ENCODE measurements around the gene TMPRSS6.

The TMPRSS6 gene

DNA sequence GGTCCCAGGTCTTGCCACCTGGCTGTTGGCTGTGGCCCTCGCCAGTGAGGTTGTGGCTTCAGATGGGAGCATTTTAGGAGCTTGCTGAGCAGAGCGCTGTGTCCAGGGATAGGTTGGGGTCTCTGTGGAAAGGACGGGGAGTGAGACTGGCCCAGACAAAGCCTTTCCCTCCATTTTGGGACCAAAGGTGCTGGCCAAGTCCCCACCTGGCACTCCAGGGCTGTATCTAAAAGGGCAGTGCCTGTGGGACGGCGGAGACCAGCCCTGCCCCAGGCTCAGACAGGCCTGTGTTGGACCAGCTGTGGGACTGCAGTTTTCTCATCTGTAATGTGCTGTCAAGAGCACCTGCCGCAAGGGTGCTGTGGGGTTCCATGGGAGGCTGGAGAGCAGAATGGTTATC lies 62.9 kb downstream of the TMPRSS6 start:
- DNase-seq: no peak

DNA sequence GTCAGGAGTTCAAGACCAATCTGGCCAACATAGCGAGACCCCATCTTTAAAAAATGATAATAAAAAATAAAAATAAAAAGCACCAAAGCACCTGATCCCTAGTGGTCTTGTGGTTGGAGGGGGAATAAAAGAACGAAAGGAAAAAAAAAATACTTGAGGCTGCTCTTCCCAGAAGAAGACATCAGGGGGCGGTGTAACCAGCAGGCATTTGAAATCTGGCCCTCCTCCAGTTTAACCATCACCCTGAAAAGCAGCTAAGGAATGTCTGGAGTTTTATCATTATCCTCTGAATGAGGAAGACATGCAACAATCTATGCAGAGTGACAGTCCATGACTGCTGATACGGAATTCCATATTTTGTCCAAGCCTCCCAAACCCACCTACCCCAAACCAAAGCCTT lies 63.6 kb downstream of the TMPRSS6 start:
- DNase-seq: peak; percentile 11 to 19

GRCh38 chr22:37044634-37045625 lies 64.6 kb downstream of the TMPRSS6 start:
- no peak for DNase-seq

DNA sequence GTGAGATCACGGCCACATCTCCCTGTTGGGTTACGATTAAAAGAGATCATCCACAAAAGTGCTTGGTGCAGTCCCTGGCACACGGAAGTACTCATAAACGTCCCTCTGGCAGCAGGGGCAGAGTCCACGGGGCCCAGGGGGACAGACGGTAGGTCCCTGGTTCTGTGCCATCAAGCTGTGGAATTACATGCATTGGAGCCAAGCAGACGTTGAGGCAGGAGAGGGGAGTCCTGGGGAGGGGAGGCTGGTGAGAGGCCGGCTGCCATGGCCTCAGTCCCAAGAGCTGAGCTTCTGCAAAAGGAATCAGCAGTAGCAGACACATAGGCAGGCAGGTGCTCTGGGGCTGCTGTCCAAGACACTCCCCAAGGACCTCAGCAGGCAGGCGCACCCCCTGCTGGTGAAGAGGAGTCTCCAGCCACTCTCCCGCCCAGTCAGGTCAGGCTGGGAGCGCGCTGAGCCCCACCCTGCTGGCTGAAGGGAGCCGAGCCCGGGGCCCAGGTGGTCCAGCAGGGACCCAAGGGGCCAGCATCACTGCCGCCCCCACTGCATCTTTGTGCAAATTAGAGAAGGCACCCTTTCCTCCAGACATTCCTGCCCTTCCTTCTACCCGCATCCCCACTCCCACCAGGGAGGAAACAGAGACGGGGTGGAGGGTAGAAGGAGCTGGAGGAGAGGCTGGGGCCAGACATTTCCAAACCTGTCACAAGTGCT lies 65.5 kb downstream of the TMPRSS6 start:
- DNase-seq: peak; percentile 68 to 77

DNA sequence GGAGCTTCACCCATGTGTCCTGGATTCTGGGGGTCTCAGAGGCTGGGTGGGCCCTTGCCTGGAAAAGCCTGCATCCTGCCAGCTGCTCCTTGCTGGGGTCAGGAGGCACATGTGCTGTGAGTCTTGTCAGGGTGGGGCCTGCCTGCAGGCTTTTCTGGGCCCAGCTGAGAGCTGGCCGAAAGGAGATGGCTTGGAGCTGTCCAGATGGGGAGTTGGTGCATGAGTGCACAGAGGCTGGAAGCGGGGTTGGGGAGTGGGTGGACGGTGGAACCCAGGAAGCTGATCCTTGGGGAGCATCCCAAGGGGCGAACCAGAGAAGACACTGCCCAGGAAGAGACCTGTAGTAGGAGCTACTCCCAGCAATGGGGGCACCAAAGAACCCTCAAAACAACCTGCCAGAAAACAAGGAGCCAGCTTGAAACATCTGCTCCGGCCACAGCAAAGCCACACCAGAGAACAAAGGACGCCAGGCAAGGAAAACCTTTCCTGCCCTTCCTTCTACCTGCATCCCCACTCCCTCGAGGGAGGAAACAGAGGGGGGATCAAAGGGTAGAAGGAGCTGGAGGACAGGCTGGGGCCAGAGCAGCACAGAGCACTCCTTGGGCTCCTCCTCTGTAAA lies 66.2 kb downstream of the TMPRSS6 start:
- no peak for DNase-seq

DNA sequence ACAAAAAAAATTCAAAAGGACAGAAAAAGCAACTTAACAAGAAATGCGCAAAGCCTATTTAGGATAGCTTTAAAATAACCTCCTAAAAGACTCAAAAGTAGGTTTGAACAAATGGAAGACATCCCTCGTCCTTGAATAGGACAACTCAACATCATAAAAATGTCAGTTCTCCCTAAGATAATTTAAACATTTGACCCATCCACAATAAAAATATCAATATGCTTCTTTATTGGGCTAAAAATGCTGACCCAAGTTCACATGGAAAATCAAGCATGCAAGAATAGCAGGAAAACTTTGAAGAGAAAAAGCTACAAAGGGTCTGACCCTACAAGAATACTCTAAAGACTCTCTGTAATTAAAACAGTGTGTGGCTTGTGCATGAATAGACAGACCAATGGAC lies 70.0 kb downstream of the TMPRSS6 start:
- DNase-seq: no peak

DNA sequence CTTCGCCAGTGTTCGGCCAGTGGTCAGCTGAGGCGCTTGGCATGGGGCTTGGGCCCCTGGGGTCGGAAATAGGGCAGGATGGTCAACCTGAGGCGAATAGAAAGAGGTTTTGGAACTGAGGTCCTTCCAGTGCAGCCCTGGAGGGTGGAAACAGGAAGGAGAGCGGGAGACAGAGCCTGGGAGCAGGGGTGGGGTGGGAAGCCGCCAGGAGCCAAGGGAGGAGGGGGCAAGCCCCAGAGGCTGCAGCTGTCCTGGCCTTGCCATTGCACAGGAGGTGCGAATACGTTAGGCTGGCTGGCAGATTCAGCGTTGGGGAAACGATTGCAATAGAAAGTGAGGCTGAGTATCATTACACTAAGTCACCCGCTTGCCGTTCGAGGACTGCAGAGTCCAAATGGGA lies 71.8 kb downstream of the TMPRSS6 start:
- no peak for DNase-seq

GRCh38 chr22:37036655-37037377 lies 72.7 kb downstream of the TMPRSS6 start:
- DNase-seq: no peak

- no peak for DNase-seq
These were observed 75.7 kb downstream of the TMPRSS6 start for GRCh38 chr22:37033605-37034430.

GRCh38 chr22:37032535-37033460 lies 76.7 kb downstream of the TMPRSS6 start:
- DNase-seq: peak; percentile 65 to 75

GRCh38 chr22:37032134-37032534 lies 77.4 kb downstream of the TMPRSS6 start:
- DNase-seq: no peak

- no peak for DNase-seq
These were observed 78.8 kb downstream of the TMPRSS6 start for GRCh38 chr22:37030560-37031281.

GRCh38 chr22:37028692-37029674 lies 80.5 kb downstream of the TMPRSS6 start:
- DNase-seq: no peak

- DNase-seq: no peak
These were observed 82.0 kb downstream of the TMPRSS6 start for GRCh38 chr22:37027556-37027955.

- DNase-seq: no peak
These were observed 83.2 kb downstream of the TMPRSS6 start for GRCh38 chr22:37026325-37026724.

DNA sequence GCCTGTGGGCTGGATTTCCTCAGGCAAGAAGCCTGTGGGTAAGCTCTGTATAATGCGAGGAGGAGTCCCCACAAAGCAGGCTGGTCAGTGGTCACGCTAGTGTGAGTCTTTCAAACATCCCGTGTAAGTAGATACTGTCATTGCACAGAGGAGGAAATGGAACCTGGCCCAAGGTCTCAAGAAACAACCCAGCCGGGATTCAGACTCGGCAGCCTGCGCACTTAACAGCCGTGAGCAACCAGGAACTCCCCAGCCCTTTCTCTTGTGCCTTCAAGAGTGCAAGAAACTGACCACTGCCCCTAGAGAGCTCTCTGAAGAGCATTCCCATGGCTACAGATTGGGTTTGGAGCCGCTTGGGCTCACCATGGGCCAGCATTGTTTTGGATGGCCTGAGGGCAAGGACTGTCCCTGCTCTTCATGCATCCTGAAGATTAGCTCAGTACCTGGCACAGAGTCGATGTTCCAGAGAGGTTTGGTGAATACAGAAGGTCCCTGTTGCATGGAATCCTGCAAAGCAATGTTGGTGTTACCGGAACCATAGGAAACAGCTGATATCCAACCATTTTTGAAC lies 83.9 kb downstream of the TMPRSS6 start:
- DNase-seq: no peak

DNA sequence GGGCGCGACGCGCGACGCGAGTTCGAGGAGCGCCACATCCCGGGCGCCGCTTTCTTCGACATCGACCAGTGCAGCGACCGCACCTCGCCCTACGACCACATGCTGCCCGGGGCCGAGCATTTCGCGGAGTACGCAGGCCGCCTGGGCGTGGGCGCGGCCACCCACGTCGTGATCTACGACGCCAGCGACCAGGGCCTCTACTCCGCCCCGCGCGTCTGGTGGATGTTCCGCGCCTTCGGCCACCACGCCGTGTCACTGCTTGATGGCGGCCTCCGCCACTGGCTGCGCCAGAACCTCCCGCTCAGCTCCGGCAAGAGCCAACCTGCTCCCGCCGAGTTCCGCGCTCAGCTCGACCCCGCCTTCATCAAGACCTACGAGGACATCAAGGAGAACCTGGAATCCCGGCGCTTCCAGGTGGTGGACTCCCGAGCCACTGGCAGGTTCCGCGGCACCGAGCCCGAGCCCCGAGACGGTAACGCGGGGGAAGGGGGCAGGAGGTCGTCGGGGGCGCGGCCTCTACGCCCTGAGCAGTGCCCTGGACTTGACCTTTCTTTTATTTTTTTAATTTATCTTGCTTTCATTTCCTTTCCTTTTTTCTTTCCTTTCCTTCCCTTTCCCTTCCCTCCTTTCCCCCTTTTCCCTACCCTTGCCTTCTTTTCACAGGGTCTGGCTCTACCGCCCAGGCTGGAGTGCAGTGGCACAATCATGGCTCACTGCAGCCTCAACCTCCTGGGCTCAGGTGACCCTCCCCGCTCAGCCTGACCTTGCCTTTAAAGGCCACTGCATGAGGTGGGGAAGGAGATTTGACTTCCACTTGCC lies 85.0 kb downstream of the TMPRSS6 start:
- no peak for DNase-seq
